ENCODE measurements around the gene KCNH8. TPM values are rescaled to one million over a fixed set of nuclear protein-coding genes. Genes with fewer than 3 reads are reported as not detected.

Gene KCNH8
- polyA plus RNA-seq, 3 donors, result 0.03 TPM; not detected in 2

GRCh38 chr3:19456738-19457137 lies 308.4 kb downstream of the KCNH8 start:
- Histone ChIP-seq H3K4me3 (replicated peaks in 1 of 3; ENCODE audit: low read depth in 2 of 3, low read length in 3 of 3) (no peak overlapping the region), H3K27me3 (ENCODE audit: control insufficient read depth in 2 of 2, insufficient read depth in 2 of 2, low read length in 2 of 2) (no peaks in the 10 kb centered on the region), H3K9ac (ENCODE audit: insufficient read depth, low read length, poor library complexity, severe bottlenecking) (no peak overlapping the region), H3K9me3 (replicated peaks in 1 of 2; ENCODE audit: control insufficient read depth in 1 of 2, insufficient read depth in 1 of 2, low read length in 2 of 2) (peaks cover 0 to 6% of the 10 kb centered on the region in 2 donors), H3K4me1 (ENCODE audit: control insufficient read depth in 1 of 2, insufficient read depth in 2 of 2, low read length in 2 of 2) (no peaks in the 10 kb centered on the region), H3K4me2 (replicated peaks; ENCODE audit: extremely low read depth, low read length, poor library complexity, severe bottlenecking) (no peak overlapping the region), H2AFZ (ENCODE audit: insufficient read depth, low read depth, low read length, poor library complexity, severe bottlenecking) (no peak overlapping the region), H3K79me2 (ENCODE audit: insufficient read depth, low read length) (no peaks in the 10 kb centered on the region), H4K20me1 (ENCODE audit: insufficient read depth, low read length) (no peaks in the 10 kb centered on the region), H3K27ac (ENCODE audit: low read depth in 1 of 2, low read length in 2 of 2) (no peak overlapping the region), H3K36me3 (replicated peaks in 1 of 2; ENCODE audit: control insufficient read depth in 1 of 2, insufficient read depth in 2 of 2, low read length in 2 of 2) (no peaks in the 10 kb centered on the region)
- H3K27me3 Mint-ChIP-seq (ENCODE audit: low read depth in 3 of 3), result no peaks in the 10 kb centered on the region
- no peaks in the 10 kb centered on the region for H3K36me3 Mint-ChIP-seq
- no CpG with 5 or more reads among the region's 3 CpGs for WGBS (ENCODE audit: insufficient coverage)
- intact Hi-C loops (cut with micrococcal nuclease), result no loop called here
- no peak overlapping the region for H3K4me3 Mint-ChIP-seq
- no peak for DNase-seq
- TF ChIP-seq CTCF (IDR thresholded peaks at IDR 0.05), result no peak
- no peak overlapping the region for H3K27ac Mint-ChIP-seq
- peaks cover 0 to 4% (median 2%) of the 10 kb centered on the region in 7 donors for H3K9me3 Mint-ChIP-seq
- H3K4me1 Mint-ChIP-seq, result no peaks in the 10 kb centered on the region

GRCh38 chr3:19457449-19457848 lies 309.1 kb downstream of the KCNH8 start:
- Mint-ChIP-seq H3K27ac (no peak overlapping the region), H3K36me3 (no peaks in the 10 kb centered on the region), H3K4me3 (no peak overlapping the region), H3K4me1 (no peaks in the 10 kb centered on the region), H3K9me3 (peaks cover 0 to 4% (median 2%) of the 10 kb centered on the region in 7 donors), H3K27me3 (ENCODE audit: low read depth in 3 of 3) (no peaks in the 10 kb centered on the region)
- peaks cover 0 to 6% of the 10 kb centered on the region in 2 donors for H3K9me3 ChIP-seq (replicated peaks in 1 of 2; ENCODE audit: control insufficient read depth in 1 of 2, insufficient read depth in 1 of 2, low read length in 2 of 2)
- no peak overlapping the region for H3K27ac ChIP-seq (ENCODE audit: low read depth in 1 of 2, low read length in 2 of 2)
- no peak overlapping the region for H3K4me3 ChIP-seq (replicated peaks in 1 of 3; ENCODE audit: low read depth in 2 of 3, low read length in 3 of 3)
- H3K79me2 ChIP-seq (ENCODE audit: insufficient read depth, low read length), result no peaks in the 10 kb centered on the region
- no peaks in the 10 kb centered on the region for H3K4me1 ChIP-seq (ENCODE audit: control insufficient read depth in 1 of 2, insufficient read depth in 2 of 2, low read length in 2 of 2)
- H3K4me2 ChIP-seq (replicated peaks; ENCODE audit: extremely low read depth, low read length, poor library complexity, severe bottlenecking), result no peak overlapping the region
- no peaks in the 10 kb centered on the region for H3K36me3 ChIP-seq (replicated peaks in 1 of 2; ENCODE audit: control insufficient read depth in 1 of 2, insufficient read depth in 2 of 2, low read length in 2 of 2)
- H2AFZ ChIP-seq (ENCODE audit: insufficient read depth, low read depth, low read length, poor library complexity, severe bottlenecking), result no peak overlapping the region
- H3K27me3 ChIP-seq (ENCODE audit: control insufficient read depth in 2 of 2, insufficient read depth in 2 of 2, low read length in 2 of 2), result no peaks in the 10 kb centered on the region
- intact Hi-C loops (cut with micrococcal nuclease), result no loop called here
- TF ChIP-seq CTCF (IDR thresholded peaks at IDR 0.05), result no peak
- no CpG with 5 or more reads among the region's 3 CpGs for WGBS (ENCODE audit: insufficient coverage)
- H4K20me1 ChIP-seq (ENCODE audit: insufficient read depth, low read length), result no peaks in the 10 kb centered on the region
- H3K9ac ChIP-seq (ENCODE audit: insufficient read depth, low read length, poor library complexity, severe bottlenecking), result no peak overlapping the region
- DNase-seq, result no peak
